ENCODE results near the gene RNF227. TPM values are rescaled to one million over a fixed set of nuclear protein-coding genes. Genes with fewer than 3 reads are reported as not detected.

Gene RNF227
- total RNA-seq, 6 experiments from 2014 or later = 0.18 to 0.70 (median 0.46) TPM

DNA sequence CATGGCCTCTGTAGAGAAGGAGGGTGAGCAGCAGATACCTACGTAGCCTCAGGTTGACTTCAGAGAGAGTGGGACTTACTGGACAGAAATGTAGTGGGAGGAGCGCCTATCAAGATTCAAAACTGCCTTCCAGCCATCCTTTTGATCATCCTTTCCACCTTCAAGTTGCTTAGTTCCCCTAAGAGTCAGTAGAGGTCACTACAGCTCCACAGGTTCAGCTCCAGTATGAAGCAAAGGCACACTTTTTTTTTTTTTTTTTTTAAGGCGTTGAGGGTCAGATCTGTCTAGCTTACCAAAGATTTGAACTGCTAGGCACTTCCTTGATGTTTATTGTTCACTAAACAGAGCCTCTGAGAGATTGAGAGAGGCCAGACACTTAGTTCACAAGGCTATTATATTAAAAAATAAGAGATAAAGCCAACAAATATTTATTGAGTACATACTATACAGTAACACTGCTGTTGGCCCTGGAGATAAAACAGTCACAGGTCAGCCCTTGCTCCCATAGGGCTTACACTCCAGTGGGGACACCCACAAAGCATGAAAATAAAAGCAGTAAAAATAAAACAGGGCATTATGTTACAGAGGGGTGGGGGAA lies 3.1 kb downstream of the RNF227 start:
- H3K4me1 ChIP-seq = peaks cover 0 to 10% (median 0%) of the 10 kb centered on the region in 4 donors
- 31% methylated on average over 3 of the region's 3 CpGs for WGBS (ENCODE audit: insufficient coverage, low coverage, low lambda C conversion rate, missing lambda C conversion rate)
- H3K36me3 ChIP-seq = no peaks in the 10 kb centered on the region
- no peak overlapping the region for H3K27ac ChIP-seq
- H3K4me3 ChIP-seq = no peak overlapping the region
- no peaks in the 10 kb centered on the region for H3K9me3 ChIP-seq
- TF ChIP-seq POLR2A (IDR thresholded peaks at IDR 0.05) = no peak
- TF ChIP-seq, protein P1, sequence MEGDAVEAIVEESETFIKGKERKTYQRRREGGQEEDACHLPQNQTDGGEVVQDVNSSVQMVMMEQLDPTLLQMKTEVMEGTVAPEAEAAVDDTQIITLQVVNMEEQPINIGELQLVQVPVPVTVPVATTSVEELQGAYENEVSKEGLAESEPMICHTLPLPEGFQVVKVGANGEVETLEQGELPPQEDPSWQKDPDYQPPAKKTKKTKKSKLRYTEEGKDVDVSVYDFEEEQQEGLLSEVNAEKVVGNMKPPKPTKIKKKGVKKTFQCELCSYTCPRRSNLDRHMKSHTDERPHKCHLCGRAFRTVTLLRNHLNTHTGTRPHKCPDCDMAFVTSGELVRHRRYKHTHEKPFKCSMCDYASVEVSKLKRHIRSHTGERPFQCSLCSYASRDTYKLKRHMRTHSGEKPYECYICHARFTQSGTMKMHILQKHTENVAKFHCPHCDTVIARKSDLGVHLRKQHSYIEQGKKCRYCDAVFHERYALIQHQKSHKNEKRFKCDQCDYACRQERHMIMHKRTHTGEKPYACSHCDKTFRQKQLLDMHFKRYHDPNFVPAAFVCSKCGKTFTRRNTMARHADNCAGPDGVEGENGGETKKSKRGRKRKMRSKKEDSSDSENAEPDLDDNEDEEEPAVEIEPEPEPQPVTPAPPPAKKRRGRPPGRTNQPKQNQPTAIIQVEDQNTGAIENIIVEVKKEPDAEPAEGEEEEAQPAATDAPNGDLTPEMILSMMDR (IDR thresholded peaks at IDR 0.05) = peak; percentile 60 to 70 (median 68)
- ATAC-seq (peak; percentile 51 to 60 (median 58)), DNase-seq (no peak)
- intact Hi-C loops (cut with DNase I) = loop anchor here in 1 of 2 donors (5.0 kb wide), 1 partner anchor 74 kb away; no protein-coding TSS in a partner anchor
- H3K27me3 ChIP-seq = no peaks in the 10 kb centered on the region

DNA sequence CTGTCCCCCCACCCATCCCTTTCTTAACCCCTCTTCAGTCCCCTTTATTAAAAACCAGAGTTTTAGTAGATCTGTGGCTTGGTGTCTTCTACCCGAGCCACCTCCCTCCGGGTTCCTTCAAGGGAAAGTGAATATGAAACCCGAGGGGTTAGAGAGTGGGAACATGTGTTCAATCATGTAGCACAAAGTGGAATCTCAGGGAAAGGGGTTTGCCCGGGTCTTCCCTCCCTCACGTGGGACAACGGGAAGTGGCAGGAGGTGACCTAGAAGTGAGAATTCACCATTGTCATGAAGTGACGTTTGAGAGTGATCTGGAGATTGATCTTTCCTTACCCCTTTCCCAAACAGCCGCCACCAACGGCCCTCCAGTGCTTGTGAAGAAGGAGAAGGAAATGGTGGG lies 5.0 kb downstream of the RNF227 start:
- Histone ChIP-seq H3K27ac (no peak overlapping the region), H3K4me1 (peaks cover 0 to 10% (median 0%) of the 10 kb centered on the region in 4 donors), H3K27me3 (no peaks in the 10 kb centered on the region), H3K4me3 (no peak overlapping the region), H3K36me3 (no peaks in the 10 kb centered on the region), H3K9me3 (no peaks in the 10 kb centered on the region)
- WGBS (ENCODE audit: insufficient coverage, low coverage, low lambda C conversion rate, missing lambda C conversion rate) = 27% methylated on average over 3 of the region's 9 CpGs
- intact Hi-C loops (cut with DNase I) = loop anchor here in 1 of 2 donors (5.0 kb wide), 1 partner anchor 76 kb away; no protein-coding TSS in a partner anchor
- DNase-seq (no peak), ATAC-seq (no peak)
- TF ChIP-seq, protein P1 (IDR thresholded peaks at IDR 0.05) = no peak
- TF ChIP-seq POLR2A (IDR thresholded peaks at IDR 0.05) = no peak

DNA sequence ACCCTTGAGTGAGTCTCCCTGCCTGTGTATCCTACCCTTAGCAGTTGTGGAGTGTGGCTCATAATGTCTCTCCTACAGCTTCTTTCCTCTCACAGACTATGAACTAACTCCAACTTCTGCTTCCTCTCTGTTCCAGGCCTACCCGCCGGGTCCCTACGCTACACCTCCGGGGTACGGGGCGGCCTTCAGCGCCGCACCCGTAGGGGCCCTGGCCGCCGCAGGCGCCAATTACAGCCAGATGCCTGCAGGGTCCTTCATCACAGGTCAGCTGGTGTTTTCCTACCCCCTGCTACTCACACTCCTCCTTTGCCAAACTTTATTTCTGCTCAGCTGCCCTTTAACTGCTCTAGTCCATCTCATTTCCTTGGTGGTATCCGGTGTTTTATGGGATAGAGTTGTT lies 5.4 kb downstream of the RNF227 start:
- DNase-seq (no peak), ATAC-seq (no peak)
- Histone ChIP-seq H3K36me3 (no peaks in the 10 kb centered on the region), H3K4me3 (no peak overlapping the region), H3K4me1 (peaks cover 0 to 10% (median 0%) of the 10 kb centered on the region in 4 donors), H3K27me3 (no peaks in the 10 kb centered on the region), H3K9me3 (no peaks in the 10 kb centered on the region), H3K27ac (no peak overlapping the region)
- intact Hi-C loops (cut with DNase I) = loop anchor here in 1 of 2 donors (5.0 kb wide), 1 partner anchor 77 kb away; no protein-coding TSS in a partner anchor
- WGBS (ENCODE audit: insufficient coverage, low coverage, low lambda C conversion rate, missing lambda C conversion rate) = 78% methylated on average over 2 of the region's 13 CpGs
- no peak for TF ChIP-seq POLR2A (IDR thresholded peaks at IDR 0.05)
- TF ChIP-seq, protein P1 (IDR thresholded peaks at IDR 0.05) = no peak

DNA sequence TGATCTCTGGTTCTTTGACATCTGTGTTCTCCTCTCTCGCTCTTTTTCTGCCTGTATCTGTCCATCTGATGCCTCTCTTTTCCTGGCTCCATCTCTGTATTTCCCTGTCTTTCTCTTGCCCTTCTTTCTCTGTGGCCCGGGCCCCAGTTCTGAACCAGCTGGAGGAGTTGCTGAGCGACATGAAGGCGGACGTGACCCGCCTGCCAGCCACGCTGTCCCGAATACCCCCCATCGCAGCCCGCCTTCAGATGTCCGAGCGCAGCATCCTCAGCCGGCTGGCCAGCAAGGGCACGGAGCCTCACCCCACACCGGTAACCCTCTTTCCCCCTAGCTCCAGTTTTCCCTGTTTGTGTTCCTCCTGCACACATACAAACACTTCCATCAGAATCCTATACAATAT lies 5.8 kb downstream of the RNF227 start:
- H3K36me3 ChIP-seq = no peaks in the 10 kb centered on the region
- intact Hi-C loops (cut with DNase I) = loop anchor here in 1 of 2 donors (5.0 kb wide), 1 partner anchor 77 kb away; no protein-coding TSS in a partner anchor

More for the DNA sequence above, 5.8 kb downstream of the RNF227 start:
- no peaks in the 10 kb centered on the region for H3K27me3 ChIP-seq
- H3K9me3 ChIP-seq = no peaks in the 10 kb centered on the region
- ATAC-seq (no peak), DNase-seq (no peak)
- 91% methylated on average over 8 of the region's 15 CpGs for WGBS (ENCODE audit: insufficient coverage, low coverage, low lambda C conversion rate, missing lambda C conversion rate)
- peaks cover 0 to 7% (median 0%) of the 10 kb centered on the region in 4 donors for H3K4me1 ChIP-seq
- H3K4me3 ChIP-seq = no peak overlapping the region
- no peak overlapping the region for H3K27ac ChIP-seq
- no peak for TF ChIP-seq POLR2A (IDR thresholded peaks at IDR 0.05)
- TF ChIP-seq, protein P1 (IDR thresholded peaks at IDR 0.05) = no peak
